Hepatocyte (in vitro differentiated cells): Measurements from ENCODE around the gene RIPOR2. TPM values are rescaled to one million over a fixed set of nuclear protein-coding genes. Genes with fewer than 3 reads are reported as not detected.
A peak's percentile ranks its signal among the peaks of the same experiment; 100 is the strongest.

Experiments
- DNase-seq: peaks from one replicate; pipeline ENCODE4 v3.0.0-alpha.2; 2016; ENCODE audit warnings: low spot score
- H2AFZ ChIP-seq: fragments of 200-600 bp; sonication (generic); 2 replicates; pipeline ENCODE4 v1.6.0; 2016; ENCODE audit warnings: antibody characterized with exemption, mild to moderate bottlenecking
- H3K27ac ChIP-seq: fragments of 200-600 bp; sonication (generic); 2 replicates; pipeline ENCODE4 v1.5.1; 2016; ENCODE audit warnings: mild to moderate bottlenecking
- H3K27me3 ChIP-seq: fragments of 200-600 bp; sonication (generic); 2 replicates; pipeline ENCODE4 v1.6.1; 2016
- H3K36me3 ChIP-seq: fragments of 200-600 bp; sonication (generic); replicated peaks from 2 replicates; pipeline ENCODE4 v1.5.1; 2016; ENCODE audit warnings: low read depth; ENCODE audit not compliant: insufficient read depth
- H3K4me1 ChIP-seq: fragments of 200-600 bp; sonication (generic); 2 replicates; pipeline ENCODE4 v1.5.1; 2016; ENCODE audit warnings: mild to moderate bottlenecking, moderate library complexity; ENCODE audit not compliant: insufficient read depth
- H3K4me2 ChIP-seq: fragments of 200-600 bp; sonication (generic); 2 replicates; pipeline ENCODE4 v1.6.0; 2016
- H3K4me3 ChIP-seq: fragments of 200-600 bp; sonication (generic); 2 replicates; pipeline ENCODE4 v1.5.1; 2016; ENCODE audit warnings: mild to moderate bottlenecking
- H3K79me2 ChIP-seq: fragments of 200-600 bp; sonication (generic); 2 replicates; pipeline ENCODE4 v1.6.0; 2017; ENCODE audit warnings: mild to moderate bottlenecking
- H3K9me2 ChIP-seq: fragments of 200-600 bp; sonication (generic); replicated peaks from 2 replicates; pipeline ENCODE4 v1.6.0; 2017; ENCODE audit warnings: mild to moderate bottlenecking; ENCODE audit not compliant: insufficient read depth
- H3K9me3 ChIP-seq: fragments of 200-600 bp; sonication (generic); 2 replicates; pipeline ENCODE4 v1.5.1; 2016; ENCODE audit warnings: low read depth, mild to moderate bottlenecking
- H4K20me1 ChIP-seq: fragments of 200-600 bp; sonication (generic); 2 replicates; pipeline ENCODE4 v1.6.0; 2016; ENCODE audit warnings: mild to moderate bottlenecking; ENCODE audit not compliant: insufficient read depth, poor library complexity, severe bottlenecking
- EZH2 ChIP-seq: fragments of 200-600 bp; sonication (generic); IDR thresholded peaks from 2 replicates; pipeline ENCODE4 v1.6.1; 2016; ENCODE audit warnings: antibody characterized with exemption, mild to moderate bottlenecking, borderline replicate concordance
- EZH2phosphoT487 ChIP-seq: fragments of 200-600 bp; sonication (generic); IDR thresholded peaks from one replicate; pipeline ENCODE4 v1.6.1; 2018; ENCODE audit warnings: antibody characterized with exemption, mild to moderate bottlenecking, low read depth, moderate library complexity; ENCODE audit not compliant: unreplicated experiment, severe bottlenecking
- WGBS: methylation state at CpG from one replicate; pipeline ENCODE4 v1.1.6; 2016; ENCODE audit warnings: low lambda C conversion rate; ENCODE audit errors: missing lambda C conversion rate; 5-methylcytosine and 5-hydroxymethylcytosine counted together
- polyA plus RNA-seq: library from polyadenylated mRNA; unstranded; fragments of >200 nt; fragmentation: Nextera tagmentation; extraction: Ambion mirVana; gene quantifications from 2 replicates; pipeline ENCODE4 v1.2.1, GENCODE V29; 2016
- total RNA-seq: library from RNA; depleted of rRNA; stranded (reverse); fragments of >200 nt; gene quantifications from 2 replicates; pipeline ENCODE4 v1.2.3, GENCODE V29; 2014
- TF ChIP-seq, protein P1 (sequence below): fragments of 200-600 bp; sonication (generic); IDR thresholded peaks from 2 replicates; pipeline ENCODE4 v1.5.1; 2016; ENCODE audit warnings: antibody characterized with exemption, mild to moderate bottlenecking; ENCODE audit not compliant: poor library complexity

The RIPOR2 gene
- total and polyA plus RNA-seq, 2 experiments from 2014 or later: 11.8 to 17.3 TPM

DNA sequence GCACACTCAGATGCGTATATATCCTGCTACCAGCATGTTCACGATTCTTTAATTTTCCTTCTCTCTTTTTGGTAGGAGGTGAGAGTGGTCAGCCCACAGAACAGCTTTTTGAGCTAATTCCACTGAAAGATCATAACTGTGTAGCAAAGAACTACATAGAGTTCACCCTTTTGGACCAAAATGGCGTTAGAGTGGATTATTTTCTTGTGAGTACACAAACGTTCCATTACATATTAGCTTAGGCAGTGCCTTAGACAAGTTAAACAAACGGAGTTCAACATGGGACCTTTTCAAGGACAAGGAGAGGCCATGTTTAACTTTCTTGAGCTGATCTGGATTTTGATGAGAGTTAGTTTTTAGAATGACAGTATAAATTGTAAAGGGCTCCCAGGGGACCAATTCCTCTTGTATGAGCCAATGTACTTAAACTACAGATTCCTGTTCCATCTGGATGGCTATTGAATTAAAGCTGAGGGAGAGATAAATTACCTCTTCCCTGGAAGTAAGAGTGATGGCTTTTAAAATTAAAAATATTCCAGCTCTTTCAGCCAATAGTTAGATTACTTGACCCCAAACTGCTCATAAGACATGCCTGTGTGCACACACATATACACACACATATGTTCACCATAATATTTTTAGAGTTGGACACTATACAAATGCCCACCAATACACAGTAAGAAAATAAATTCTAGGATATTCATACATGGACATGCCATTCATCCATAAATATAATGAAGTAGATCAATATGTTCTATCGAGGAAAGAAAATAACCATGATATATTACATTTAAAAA is 111.4 kb downstream of the RIPOR2 start:
- H3K4me2 ChIP-seq: no peak overlapping the region
- no peak for DNase-seq
- 78% methylated on average over 6 of the region's 6 CpGs for WGBS
- H3K36me3 ChIP-seq: no peaks in the 10 kb centered on the region
- no peaks in the 10 kb centered on the region for H3K79me2 ChIP-seq
- no peaks in the 10 kb centered on the region for H3K9me3 ChIP-seq
- no peaks in the 10 kb centered on the region for H4K20me1 ChIP-seq
- no peak overlapping the region for H2AFZ ChIP-seq
- no peak overlapping the region for H3K4me3 ChIP-seq
- no peaks in the 10 kb centered on the region for H3K4me1 ChIP-seq
- no peaks in the 10 kb centered on the region for H3K9me2 ChIP-seq
- no peaks in the 10 kb centered on the region for H3K27me3 ChIP-seq
- H3K27ac ChIP-seq: peak overlapping the region; percentile 9
- TF ChIP-seq EZH2 (no peak), EZH2phosphoT487 (no peak)
- TF ChIP-seq, protein P1, sequence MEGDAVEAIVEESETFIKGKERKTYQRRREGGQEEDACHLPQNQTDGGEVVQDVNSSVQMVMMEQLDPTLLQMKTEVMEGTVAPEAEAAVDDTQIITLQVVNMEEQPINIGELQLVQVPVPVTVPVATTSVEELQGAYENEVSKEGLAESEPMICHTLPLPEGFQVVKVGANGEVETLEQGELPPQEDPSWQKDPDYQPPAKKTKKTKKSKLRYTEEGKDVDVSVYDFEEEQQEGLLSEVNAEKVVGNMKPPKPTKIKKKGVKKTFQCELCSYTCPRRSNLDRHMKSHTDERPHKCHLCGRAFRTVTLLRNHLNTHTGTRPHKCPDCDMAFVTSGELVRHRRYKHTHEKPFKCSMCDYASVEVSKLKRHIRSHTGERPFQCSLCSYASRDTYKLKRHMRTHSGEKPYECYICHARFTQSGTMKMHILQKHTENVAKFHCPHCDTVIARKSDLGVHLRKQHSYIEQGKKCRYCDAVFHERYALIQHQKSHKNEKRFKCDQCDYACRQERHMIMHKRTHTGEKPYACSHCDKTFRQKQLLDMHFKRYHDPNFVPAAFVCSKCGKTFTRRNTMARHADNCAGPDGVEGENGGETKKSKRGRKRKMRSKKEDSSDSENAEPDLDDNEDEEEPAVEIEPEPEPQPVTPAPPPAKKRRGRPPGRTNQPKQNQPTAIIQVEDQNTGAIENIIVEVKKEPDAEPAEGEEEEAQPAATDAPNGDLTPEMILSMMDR: no peak

DNA sequence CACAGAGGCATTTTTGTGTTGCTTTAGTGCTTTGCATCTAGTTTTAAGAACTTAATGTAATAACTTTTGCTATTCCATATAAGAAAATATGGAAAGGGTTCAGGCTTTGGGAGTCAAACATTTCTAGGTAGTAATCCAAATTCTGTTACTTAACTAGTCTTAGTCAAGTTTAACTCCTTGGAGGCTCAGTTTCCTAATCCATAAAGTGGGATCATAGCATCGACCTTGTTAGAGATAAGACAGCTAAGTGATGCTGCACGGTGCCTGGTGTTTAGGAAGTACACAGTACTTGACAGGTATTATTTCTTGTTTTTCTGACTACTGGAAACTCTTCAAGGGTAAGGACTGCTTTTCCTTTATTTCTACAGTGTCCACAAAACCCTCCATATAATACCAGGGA is 112.6 kb downstream of the RIPOR2 start:
- TF ChIP-seq, protein P1: no peak
- TF ChIP-seq EZH2phosphoT487 (no peak), EZH2 (no peak)
- no peak for DNase-seq
- Histone ChIP-seq H3K9me2 (no peaks in the 10 kb centered on the region), H3K4me1 (no peaks in the 10 kb centered on the region), H3K36me3 (no peaks in the 10 kb centered on the region), H2AFZ (no peak overlapping the region), H3K27ac (no peak overlapping the region), H4K20me1 (no peaks in the 10 kb centered on the region), H3K9me3 (no peaks in the 10 kb centered on the region), H3K4me2 (no peak overlapping the region), H3K27me3 (no peaks in the 10 kb centered on the region), H3K79me2 (no peaks in the 10 kb centered on the region), H3K4me3 (no peak overlapping the region)
- WGBS: 73% methylated on average over 2 of the region's 2 CpGs

DNA sequence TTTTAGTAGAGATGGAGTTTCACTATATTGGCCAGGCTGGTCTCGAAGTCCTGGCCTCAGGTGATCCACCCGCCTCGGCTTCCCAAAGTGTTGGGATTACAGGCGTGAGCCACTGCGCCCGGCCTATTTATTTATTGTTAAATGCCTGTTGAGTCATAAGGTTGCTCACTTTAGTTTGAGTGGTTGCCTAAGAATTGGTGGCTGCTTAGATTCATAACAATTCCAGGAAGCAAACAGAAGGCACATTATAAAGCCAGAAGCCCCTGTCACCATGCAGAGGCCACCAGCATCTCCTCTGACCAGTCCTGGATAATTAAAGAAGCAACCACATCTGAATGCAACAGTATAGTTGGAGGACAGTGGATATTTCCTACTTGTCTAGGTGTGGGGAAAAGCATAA is 113.1 kb downstream of the RIPOR2 start:
- Histone ChIP-seq H3K36me3 (no peaks in the 10 kb centered on the region), H3K9me2 (no peaks in the 10 kb centered on the region), H3K27me3 (no peaks in the 10 kb centered on the region), H4K20me1 (no peaks in the 10 kb centered on the region), H3K27ac (no peak overlapping the region), H3K4me1 (no peaks in the 10 kb centered on the region), H3K4me2 (no peak overlapping the region), H3K4me3 (no peak overlapping the region), H2AFZ (no peak overlapping the region), H3K79me2 (no peaks in the 10 kb centered on the region), H3K9me3 (no peaks in the 10 kb centered on the region)
- 96% methylated on average over 6 of the region's 6 CpGs for WGBS
- DNase-seq: no peak
- TF ChIP-seq, protein P1: no peak
- no peak for TF ChIP-seq EZH2
- no peak for TF ChIP-seq EZH2phosphoT487
